H9 (cell line): ENCODE data around the gene NECAB2. TPM values are rescaled to one million over a fixed set of nuclear protein-coding genes. Genes with fewer than 3 reads are reported as not detected.

Source experiments
- DNase-seq: peaks from one replicate; pipeline ENCODE4 v3.0.0-alpha.2; 2017
- H2AFZ ChIP-seq: one replicate; pipeline ENCODE4 v1.6.1; 2013; ENCODE audit warnings: mild to moderate bottlenecking, low read length, control low read depth, moderate library complexity
- H2AK5ac ChIP-seq: 2 replicates; pipeline ENCODE4 v1.6.1; 2013; ENCODE audit warnings: low read length, control low read depth, mixed read lengths; ENCODE audit not compliant: insufficient read length
- H2BK120ac ChIP-seq: one replicate; pipeline ENCODE4 v1.6.1; 2013; ENCODE audit warnings: low read depth, mild to moderate bottlenecking, low read length, control low read depth, inconsistent platforms; ENCODE audit not compliant: poor library complexity, severe bottlenecking
- H2BK12ac ChIP-seq: 2 replicates; pipeline ENCODE4 v1.6.1; 2013; ENCODE audit warnings: low read length, control low read depth, mixed read lengths, low read depth; ENCODE audit not compliant: insufficient read length
- H2BK15ac ChIP-seq: 2 replicates; pipeline ENCODE4 v1.6.1; 2013; ENCODE audit warnings: low read depth, low read length, control low read depth
- H2BK20ac ChIP-seq: one replicate; pipeline ENCODE4 v1.6.1; 2013; ENCODE audit warnings: low read depth, mild to moderate bottlenecking, low read length, control low read depth, inconsistent platforms; ENCODE audit not compliant: poor library complexity, severe bottlenecking
- H2BK5ac ChIP-seq: 2 replicates; pipeline ENCODE4 v1.6.1; 2013; ENCODE audit warnings: low read length, control low read depth, mixed read lengths; ENCODE audit not compliant: insufficient read length
- H3K14ac ChIP-seq: 2 replicates; pipeline ENCODE4 v1.6.1; 2013; ENCODE audit warnings: low read length, control low read depth; ENCODE audit not compliant: insufficient read depth
- H3K18ac ChIP-seq: 2 replicates; pipeline ENCODE4 v1.6.1; 2013; ENCODE audit warnings: low read depth, mild to moderate bottlenecking, mixed read lengths, low read length, control low read depth; ENCODE audit not compliant: insufficient read length
- H3K23ac ChIP-seq: 2 replicates; pipeline ENCODE4 v1.6.1; 2013; ENCODE audit warnings: low read length, control low read depth, mixed read lengths, low read depth; ENCODE audit not compliant: insufficient read length
- H3K23me2 ChIP-seq: 2 replicates; pipeline ENCODE4 v1.6.1; 2013; ENCODE audit warnings: low read depth, mild to moderate bottlenecking, mixed read lengths, low read length, control low read depth; ENCODE audit not compliant: insufficient read length, poor library complexity, severe bottlenecking
- H3K27ac ChIP-seq: 2 replicates; pipeline ENCODE4 v1.5.1; 2013; ENCODE audit warnings: low read length, control low read depth, mixed read lengths, low read depth; ENCODE audit not compliant: insufficient read length
- H3K27me3 ChIP-seq: 2 replicates; pipeline ENCODE4 v1.6.1; 2013; ENCODE audit warnings: low read length, control low read depth, inconsistent platforms; ENCODE audit not compliant: insufficient read depth
- H3K4ac ChIP-seq: 2 replicates; pipeline ENCODE4 v1.6.1; 2013; ENCODE audit warnings: low read depth, mild to moderate bottlenecking, control low read depth, inconsistent platforms, low read length, moderate library complexity
- H3K4me1 ChIP-seq: 2 replicates; pipeline ENCODE4 v1.6.1; 2013; ENCODE audit warnings: low read length, control low read depth, inconsistent platforms; ENCODE audit not compliant: insufficient read depth
- H3K4me2 ChIP-seq: 2 replicates; pipeline ENCODE4 v1.6.1; 2013; ENCODE audit warnings: low read length, control low read depth, mixed read lengths; ENCODE audit not compliant: insufficient read length, insufficient read depth
- H3K56ac ChIP-seq: 2 replicates; pipeline ENCODE4 v1.6.1; 2013; ENCODE audit warnings: low read depth, mild to moderate bottlenecking, mixed read lengths, low read length, control low read depth; ENCODE audit not compliant: insufficient read length
- H3K79me1 ChIP-seq: 2 replicates; pipeline ENCODE4 v1.6.1; 2013; ENCODE audit warnings: low read depth, mild to moderate bottlenecking, moderate library complexity, low read length, control low read depth, inconsistent platforms; ENCODE audit not compliant: insufficient read depth, poor library complexity, severe bottlenecking
- H3K79me2 ChIP-seq: 2 replicates; pipeline ENCODE4 v1.6.1; 2013; ENCODE audit warnings: low read length, control low read depth, inconsistent platforms; ENCODE audit not compliant: insufficient read depth
- H3K9ac ChIP-seq: 2 replicates; pipeline ENCODE4 v1.6.1; 2013; ENCODE audit warnings: low read length, control low read depth, mixed read lengths; ENCODE audit not compliant: insufficient read length; ENCODE audit errors: extremely low read depth
- H3K9me3 ChIP-seq: one replicate; pipeline ENCODE4 v1.6.1; 2013; ENCODE audit warnings: low read depth, low read length, inconsistent platforms; ENCODE audit not compliant: control insufficient read depth
- H3T11ph ChIP-seq: one replicate; pipeline ENCODE4 v1.6.1; 2013; ENCODE audit warnings: mild to moderate bottlenecking, low read length, control low read depth, inconsistent platforms
- H4K20me1 ChIP-seq: one replicate; pipeline ENCODE4 v1.6.1; 2013; ENCODE audit not compliant: control insufficient read depth, insufficient read length, insufficient read depth
- H4K5ac ChIP-seq: 2 replicates; pipeline ENCODE4 v1.6.1; 2013; ENCODE audit warnings: low read depth, mild to moderate bottlenecking, mixed read lengths, low read length, control low read depth; ENCODE audit not compliant: insufficient read length
- H4K8ac ChIP-seq: replicated peaks from 2 replicates; pipeline ENCODE4 v1.6.1; 2013; ENCODE audit warnings: low read length, control low read depth, mixed read lengths, low read depth; ENCODE audit not compliant: insufficient read length
- H4K91ac ChIP-seq: 2 replicates; pipeline ENCODE4 v1.6.1; 2013; ENCODE audit warnings: low read depth, mild to moderate bottlenecking, moderate library complexity, mixed read lengths, low read length, control low read depth; ENCODE audit not compliant: insufficient read length
- H3K27ac Mint-ChIP-seq, 3 experiments: 2 replicates in 2 of 3; 3 replicates in 1 of 3; pipeline ENCODE4 v1.8.0; 2020 to 2021; ENCODE audit warnings: mixed read lengths in 3 of 3, mild to moderate bottlenecking in 1 of 3, moderate library complexity in 1 of 3
- H3K27me3 Mint-ChIP-seq: 2 replicates; pipeline ENCODE4 v1.8.0; 2021; ENCODE audit warnings: low read depth, mild to moderate bottlenecking, moderate library complexity, mixed read lengths
- H3K36me3 Mint-ChIP-seq, 3 experiments: 2 replicates in 2 of 3; 3 replicates in 1 of 3; pipeline ENCODE4 v1.8.0; 2020 to 2021; ENCODE audit warnings: low read depth in 3 of 3, mixed read lengths in 3 of 3; ENCODE audit not compliant: insufficient read depth in 1 of 3
- H3K4me1 Mint-ChIP-seq, 2 experiments: 2 replicates each; pipeline ENCODE4 v1.8.0; 2020; ENCODE audit warnings: mixed read lengths in 2 of 2
- H3K4me3 Mint-ChIP-seq, 2 experiments: 2 replicates in 1 of 2; 3 replicates in 1 of 2; pipeline ENCODE4 v1.8.0; 2020 to 2021; ENCODE audit warnings: mild to moderate bottlenecking in 2 of 2, mixed read lengths in 2 of 2, moderate library complexity in 1 of 2
- H3K9me3 Mint-ChIP-seq, 2 experiments: 2 replicates in 1 of 2; 3 replicates in 1 of 2; pipeline ENCODE4 v1.8.0; 2020; ENCODE audit warnings: mild to moderate bottlenecking in 2 of 2, mixed read lengths in 2 of 2, moderate library complexity in 1 of 2
- CTCF ChIP-seq: fragments of 200-600 bp; sonication (generic); conservative IDR thresholded peaks from 3 replicates; pipeline ENCODE4 v1.8.0; 2021; ENCODE audit warnings: antibody characterized with exemption, mild to moderate bottlenecking
- WGBS: extraction: QIAGEN DNeasy Blood & Tissue Kit; methylation state at CpG from one replicate; pipeline ENCODE4 v1.1.7; 2013; ENCODE audit warnings: missing lambda C conversion rate, low lambda C conversion rate, mixed read lengths; ENCODE audit not compliant: insufficient read length; ENCODE audit errors: extremely low coverage; 5-methylcytosine and 5-hydroxymethylcytosine counted together
- total RNA-seq: library from RNA; stranded (reverse); gene quantifications from 2 replicates; pipeline ENCODE4 v1.2.1, GENCODE V29; 2021

The NECAB2 gene
- total RNA-seq, 1 experiment from 2014 or later = 12.6 TPM

- no CpG with 5 or more reads among the region's 13 CpGs for WGBS
- Histone ChIP-seq H4K91ac (no peak overlapping the region), H3K27ac (no peak overlapping the region)
Observed at GRCh38 chr16:83994703-83995102, 26.7 kb downstream of the NECAB2 start.

More at GRCh38 chr16:83994703-83995102, 26.7 kb downstream of the NECAB2 start:
- H2BK20ac ChIP-seq = no peak overlapping the region
- Mint-ChIP-seq H3K36me3 (peaks cover 0 to 15% (median 2%) of the 10 kb centered on the region in 3 experiments; a peak in 5 of 7 replicates), H3K4me1 (peaks cover 12 to 40% of the 10 kb centered on the region in 2 experiments), H3K9me3 (no peaks in the 10 kb centered on the region), H3K4me3 (no peak overlapping the region), H3K27ac (no peak overlapping the region), H3K27me3 (peaks cover 3% of the 10 kb centered on the region)
- no peak overlapping the region for H3K18ac ChIP-seq
- no peak overlapping the region for H2BK5ac ChIP-seq
- no peak overlapping the region for H4K8ac ChIP-seq
- no peaks in the 10 kb centered on the region for H4K20me1 ChIP-seq
- no peak overlapping the region for H2BK15ac ChIP-seq
- no peak overlapping the region for H2AK5ac ChIP-seq
- H3T11ph ChIP-seq = no peak overlapping the region
- H3K27me3 ChIP-seq = no peaks in the 10 kb centered on the region
- no peak overlapping the region for H3K9ac ChIP-seq
- H3K23ac ChIP-seq = no peak overlapping the region
- DNase-seq = no peak
- no peak overlapping the region for H3K14ac ChIP-seq
- no peaks in the 10 kb centered on the region for H3K4me1 ChIP-seq
- no peak overlapping the region for H3K4me2 ChIP-seq
- no peak overlapping the region for H3K56ac ChIP-seq
- H2BK120ac ChIP-seq = no peak overlapping the region
- no peak overlapping the region for H2BK12ac ChIP-seq
- no peak for TF ChIP-seq CTCF
- no peaks in the 10 kb centered on the region for H3K9me3 ChIP-seq
- H4K5ac ChIP-seq = no peak overlapping the region
- H3K4ac ChIP-seq = no peak overlapping the region; the same call in 1 of the 2 replicates
- no peaks in the 10 kb centered on the region for H3K79me2 ChIP-seq
- no peak overlapping the region for H2AFZ ChIP-seq
- H3K23me2 ChIP-seq = no peaks in the 10 kb centered on the region
- H3K79me1 ChIP-seq = no peaks in the 10 kb centered on the region
